GM18861 (cell line): ENCODE measurements around the gene RPS19.
"Not testable (repeated sequence)": the region's sequence is repeated elsewhere in the genome, so short reads cannot be mapped to it uniquely, and the experiment has no call there.

ENCODE experiments used
- ATAC-seq: cut with Tn5 transposase; IDR thresholded peaks from one replicate; pipeline ENCODE4 v1.9.1; 2021; ENCODE audit not compliant: unreplicated experiment

RPS19 gene

GRCh38 chr19:41859213-41859617 is 840 bp upstream of the RPS19 start:
- no peak for ATAC-seq

- ATAC-seq = no peak
Measured at GRCh38 chr19:41860419-41861115, 512 bp downstream of the RPS19 start.

- ATAC-seq = no peak
Measured at GRCh38 chr19:41861116-41861768, 1.2 kb downstream of the RPS19 start.

GRCh38 chr19:41861846-41862245 is 1.8 kb downstream of the RPS19 start:
- no peak for ATAC-seq

- no peak for ATAC-seq
Measured at GRCh38 chr19:41862445-41862986, 2.5 kb downstream of the RPS19 start.

- ATAC-seq = no peak
Measured at GRCh38 chr19:41863209-41863931, 3.3 kb downstream of the RPS19 start.

- no peak for ATAC-seq
Measured at GRCh38 chr19:41864374-41864773, 4.3 kb downstream of the RPS19 start.

- no peak for ATAC-seq
Measured at GRCh38 chr19:41866284-41866683, 6.2 kb downstream of the RPS19 start.

GRCh38 chr19:41868120-41868988 is 8.3 kb downstream of the RPS19 start:
- no peak for ATAC-seq

- ATAC-seq = no peak
Measured at GRCh38 chr19:41868989-41869300, 8.9 kb downstream of the RPS19 start.

- no peak for ATAC-seq
Measured at GRCh38 chr19:41869374-41869955, 9.4 kb downstream of the RPS19 start.

GRCh38 chr19:41870401-41870873 is 10.4 kb downstream of the RPS19 start:
- ATAC-seq = no peak

GRCh38 chr19:41871573-41872383 is 11.7 kb downstream of the RPS19 start:
- ATAC-seq = peak; percentile 37

GRCh38 chr19:41872384-41872774 is 12.3 kb downstream of the RPS19 start:
- no peak for ATAC-seq

- ATAC-seq = no peak
Measured at GRCh38 chr19:41872775-41873647, 13.0 kb downstream of the RPS19 start.

GRCh38 chr19:41875973-41876372 is 15.9 kb downstream of the RPS19 start:
- ATAC-seq = not testable (repeated sequence)

GRCh38 chr19:41876847-41877832 is 17.1 kb downstream of the RPS19 start, which contains the start of gene CD79A:
Gene CD79A (plus strand): TSS chr19:41877279. CDS start chr19:41877305, 26 bp downstream.
- peak; percentile 55 for ATAC-seq
